Vagina (tissue), 2 donors: ENCODE data around the gene FAM131B. TPM values are rescaled to one million over a fixed set of nuclear protein-coding genes. Genes with fewer than 3 reads are reported as not detected.

Experiments
- DNase-seq, 2 donors: peaks; one replicate each; pipeline ENCODE4 v3.0.0-alpha.2; 2017; ENCODE audit errors: extremely low spot score in 2 of 2
- H3K27ac ChIP-seq: fragments of 200-600 bp; sonication (generic); one replicate; pipeline ENCODE4 v1.5.1; 2019
- H3K27me3 ChIP-seq: fragments of 200-600 bp; sonication (generic); one replicate; pipeline ENCODE4 v1.5.1; 2019
- H3K36me3 ChIP-seq, 2 donors: fragments of 200-600 bp; sonication (generic); one replicate each; pipeline ENCODE4 v1.5.1; 2017 to 2019
- H3K4me1 ChIP-seq: fragments of 200-600 bp; sonication (generic); one replicate; pipeline ENCODE4 v1.5.1; 2019
- H3K4me3 ChIP-seq, 2 donors: fragments of 200-600 bp; sonication (generic); 1 replicate in 1 of 2; 2 replicates in 1 of 2; pipeline ENCODE4 v1.5.1; 2016 to 2019
- H3K9me3 ChIP-seq: fragments of 200-600 bp; sonication (generic); one replicate; pipeline ENCODE4 v1.5.1; 2019
- POLR2A ChIP-seq, 2 donors: fragments of 450-650 bp; IDR thresholded peaks; one replicate each; pipeline ENCODE4 v1.6.1; 2017; ENCODE audit warnings: antibody characterized with exemption in 2 of 2, mild to moderate bottlenecking in 2 of 2, moderate library complexity in 2 of 2
- POLR2AphosphoS5 ChIP-seq, 2 donors: sonication (generic); formaldehyde crosslinking; IDR thresholded peaks; one replicate each; pipeline ENCODE4 v1.9.0; 2017; ENCODE audit warnings: antibody characterized with exemption in 2 of 2, mild to moderate bottlenecking in 2 of 2, low read depth in 1 of 2; ENCODE audit not compliant: insufficient read depth in 1 of 2
- intact Hi-C: fragments of 100-400 bp; cut with DNase I; formaldehyde crosslinking; loops from one replicate; pipeline ENCODE4 v1.15.1; 2023
- total RNA-seq: library from RNA; depleted of rRNA; stranded (reverse); fragments of >200 nt; gene quantifications from one replicate; pipeline ENCODE4 v1.2.3, GENCODE V29; 2016
- TF ChIP-seq, protein P1 (sequence below), 3 experiments: fragments of 450-650 bp in 2 of 3; fragments of 200-600 bp in 1 of 3; sonication (generic) in 1 of 3; IDR thresholded peaks; one replicate each; pipeline ENCODE4 v1.5.1; 2017 to 2019; ENCODE audit warnings: antibody characterized with exemption in 3 of 3, mild to moderate bottlenecking in 2 of 3, moderate library complexity in 2 of 3

FAM131B gene
- total RNA-seq, 1 donor from 2014 or later, result 1.5 TPM

DNA sequence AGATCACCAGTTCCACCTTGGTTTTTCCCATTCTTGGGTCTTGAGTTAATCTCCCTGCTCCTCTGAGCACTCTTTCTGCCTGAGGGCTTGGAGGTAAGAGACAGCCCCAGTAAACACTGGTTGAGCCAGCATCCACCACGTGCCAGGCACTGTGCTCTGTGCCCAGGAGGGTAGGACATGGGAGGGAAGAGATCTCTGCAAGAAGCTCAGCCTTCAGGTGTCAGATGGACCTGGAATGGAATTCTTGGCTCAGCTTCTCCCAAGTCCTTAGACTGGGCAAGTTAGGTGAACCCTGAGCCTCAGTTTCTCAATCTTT lies 21.1 kb upstream of the FAM131B start:
- H3K4me3 ChIP-seq, result peak overlapping the region; percentile 93 to 99
- H3K27me3 ChIP-seq, result no peaks in the 10 kb centered on the region
- no peaks in the 10 kb centered on the region for H3K9me3 ChIP-seq
- H3K27ac ChIP-seq, result peak overlapping the region; percentile 94
- intact Hi-C loops, result loop anchor here (1.0 to 5.0 kb wide), 2 partner anchors 8 to 96 kb away; partner anchors contain the start of gene CASP2
- TF ChIP-seq POLR2AphosphoS5 (IDR thresholded peaks at IDR 0.05; ENCODE audit: insufficient read depth in 1 of 2, low read depth in 1 of 2), result no peak
- TF ChIP-seq POLR2A (IDR thresholded peaks at IDR 0.05), result no peak
- TF ChIP-seq, protein P1, sequence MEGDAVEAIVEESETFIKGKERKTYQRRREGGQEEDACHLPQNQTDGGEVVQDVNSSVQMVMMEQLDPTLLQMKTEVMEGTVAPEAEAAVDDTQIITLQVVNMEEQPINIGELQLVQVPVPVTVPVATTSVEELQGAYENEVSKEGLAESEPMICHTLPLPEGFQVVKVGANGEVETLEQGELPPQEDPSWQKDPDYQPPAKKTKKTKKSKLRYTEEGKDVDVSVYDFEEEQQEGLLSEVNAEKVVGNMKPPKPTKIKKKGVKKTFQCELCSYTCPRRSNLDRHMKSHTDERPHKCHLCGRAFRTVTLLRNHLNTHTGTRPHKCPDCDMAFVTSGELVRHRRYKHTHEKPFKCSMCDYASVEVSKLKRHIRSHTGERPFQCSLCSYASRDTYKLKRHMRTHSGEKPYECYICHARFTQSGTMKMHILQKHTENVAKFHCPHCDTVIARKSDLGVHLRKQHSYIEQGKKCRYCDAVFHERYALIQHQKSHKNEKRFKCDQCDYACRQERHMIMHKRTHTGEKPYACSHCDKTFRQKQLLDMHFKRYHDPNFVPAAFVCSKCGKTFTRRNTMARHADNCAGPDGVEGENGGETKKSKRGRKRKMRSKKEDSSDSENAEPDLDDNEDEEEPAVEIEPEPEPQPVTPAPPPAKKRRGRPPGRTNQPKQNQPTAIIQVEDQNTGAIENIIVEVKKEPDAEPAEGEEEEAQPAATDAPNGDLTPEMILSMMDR (IDR thresholded peaks at IDR 0.05), result no peak
- no peak for DNase-seq
- H3K36me3 ChIP-seq, result peaks cover 0 to 9% of the 10 kb centered on the region in 2 donors
- H3K4me1 ChIP-seq, result peaks cover 71% of the 10 kb centered on the region

- peaks cover 76% of the 10 kb centered on the region for H3K4me1 ChIP-seq
- H3K4me3 ChIP-seq, result peak overlapping the region; percentile 93 to 99
- TF ChIP-seq, protein P1 (IDR thresholded peaks at IDR 0.05), result peak in 1 of 3 experiments; percentile 5
- no peak for TF ChIP-seq POLR2AphosphoS5 (IDR thresholded peaks at IDR 0.05; ENCODE audit: insufficient read depth in 1 of 2, low read depth in 1 of 2)
- no peaks in the 10 kb centered on the region for H3K27me3 ChIP-seq
- intact Hi-C loops, result loop anchor here (1.0 to 5.0 kb wide), 2 partner anchors 8 to 96 kb away; partner anchors contain the start of gene CASP2
- peaks cover 0 to 3% of the 10 kb centered on the region in 2 donors for H3K36me3 ChIP-seq
- DNase-seq, result no peak
- no peaks in the 10 kb centered on the region for H3K9me3 ChIP-seq
- H3K27ac ChIP-seq, result peak overlapping the region; percentile 94
Observed at GRCh38 chr7:143382791-143383641, 20.5 kb upstream of the FAM131B start.

DNA sequence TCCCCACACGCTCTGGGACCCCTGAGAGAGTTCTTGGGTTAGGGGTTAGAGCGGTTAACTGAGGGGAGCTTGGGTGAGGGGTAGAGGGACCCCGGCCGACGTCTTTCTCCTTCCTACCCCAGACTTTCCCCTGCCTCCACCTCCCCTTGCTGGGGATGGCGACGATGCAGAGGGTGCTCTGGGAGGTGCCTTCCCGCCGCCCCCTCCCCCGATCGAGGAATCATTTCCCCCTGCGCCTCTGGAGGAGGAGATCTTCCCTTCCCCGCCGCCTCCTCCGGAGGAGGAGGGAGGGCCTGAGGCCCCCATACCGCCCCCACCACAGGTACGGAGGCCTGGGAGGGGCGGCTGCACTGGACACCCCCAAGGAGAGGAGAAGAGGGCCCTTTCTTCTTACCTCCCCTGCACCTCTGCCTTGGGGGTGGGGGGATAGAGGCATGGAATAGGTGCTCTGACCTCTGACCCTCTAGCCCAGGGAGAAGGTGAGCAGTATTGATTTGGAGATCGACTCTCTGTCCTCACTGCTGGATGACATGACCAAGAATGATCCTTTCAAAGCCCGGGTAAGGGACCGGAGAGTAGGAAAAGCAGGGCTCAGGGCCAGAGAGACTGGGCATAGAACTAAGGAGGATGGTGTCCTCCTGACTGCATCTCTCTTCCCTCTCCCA lies 19.7 kb upstream of the FAM131B start:
- DNase-seq, result no peak
- intact Hi-C loops, result loop anchor here (5.0 kb wide), 1 partner anchor 95 kb away; the partner anchor contains the start of gene CASP2
- Histone ChIP-seq H3K9me3 (no peaks in the 10 kb centered on the region), H3K4me1 (peaks cover 73% of the 10 kb centered on the region), H3K4me3 (peak overlapping the region; percentile 93 to 99), H3K27ac (peak overlapping the region; percentile 94), H3K36me3 (no peaks in the 10 kb centered on the region), H3K27me3 (no peaks in the 10 kb centered on the region)
- TF ChIP-seq POLR2A (IDR thresholded peaks at IDR 0.05) (no peak), POLR2AphosphoS5 (IDR thresholded peaks at IDR 0.05; ENCODE audit: insufficient read depth in 1 of 2, low read depth in 1 of 2) (peak in 1 of 2 donors; percentile 10)
- TF ChIP-seq, protein P1 (IDR thresholded peaks at IDR 0.05), result no peak

DNA sequence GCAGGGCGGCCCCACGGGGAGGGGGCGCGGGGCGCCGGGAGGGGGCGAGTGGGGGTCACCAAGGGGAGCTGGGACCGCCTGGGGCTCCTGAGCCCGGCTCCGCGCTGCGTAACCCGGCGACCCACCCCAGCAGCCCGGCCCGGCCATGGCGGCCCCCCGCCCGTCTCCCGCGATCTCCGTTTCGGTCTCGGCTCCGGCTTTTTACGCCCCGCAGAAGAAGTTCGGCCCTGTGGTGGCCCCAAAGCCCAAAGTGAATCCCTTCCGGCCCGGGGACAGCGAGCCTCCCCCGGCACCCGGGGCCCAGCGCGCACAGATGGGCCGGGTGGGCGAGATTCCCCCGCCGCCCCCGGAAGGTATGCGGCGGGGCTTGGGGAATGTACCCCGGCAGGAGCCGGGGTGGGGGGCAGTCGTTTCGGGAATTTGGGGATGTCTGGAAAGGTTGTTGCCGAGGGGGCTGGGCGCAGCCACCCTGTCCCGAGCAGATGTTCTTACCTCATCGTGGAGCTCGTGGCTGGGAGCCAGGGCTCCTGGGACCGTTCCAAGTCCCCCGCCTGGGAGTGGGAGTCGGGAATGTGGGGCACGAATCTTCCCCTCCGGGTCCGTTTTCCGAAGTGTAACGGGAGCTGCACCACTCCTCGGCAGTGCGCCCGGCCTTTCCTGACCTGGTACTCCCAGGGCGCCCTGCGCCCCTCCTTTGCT lies 19.1 kb upstream of the FAM131B start:
- H3K4me1 ChIP-seq, result peaks cover 67% of the 10 kb centered on the region

More for the DNA sequence above, 19.1 kb upstream of the FAM131B start:
- Histone ChIP-seq H3K4me3 (peak overlapping the region; percentile 93 to 99), H3K27me3 (no peaks in the 10 kb centered on the region), H3K9me3 (no peaks in the 10 kb centered on the region), H3K36me3 (no peaks in the 10 kb centered on the region), H3K27ac (peak overlapping the region; percentile 94)
- DNase-seq, result no peak
- intact Hi-C loops, result loop anchor here (5.0 kb wide), 1 partner anchor 94 kb away; the partner anchor contains the start of gene CASP2
- no peak for TF ChIP-seq POLR2A (IDR thresholded peaks at IDR 0.05)
- TF ChIP-seq POLR2AphosphoS5 (IDR thresholded peaks at IDR 0.05; ENCODE audit: insufficient read depth in 1 of 2, low read depth in 1 of 2), result peak in 1 of 2 donors; percentile 64
